Lower lobe of right lung (tissue), 2 donors: ENCODE data around the gene GABRB3. TPM values are rescaled to one million over a fixed set of nuclear protein-coding genes. Genes with fewer than 3 reads are reported as not detected.

Experiments
- ATAC-seq, 2 donors: fragments of 200-7000 bp; cut with Tn5 transposase; one replicate each; pipeline ENCODE4 v1.9.1; 2020 to 2022; ENCODE audit warnings: mild to moderate bottlenecking in 2 of 2, moderate library complexity in 2 of 2
- DNase-seq: peaks from one replicate; pipeline ENCODE4 v3.0.0-alpha.2; 2020
- H3K27ac ChIP-seq: fragments of 200-600 bp; one replicate; pipeline ENCODE4 v1.8.0; 2022
- H3K27me3 ChIP-seq: fragments of 200-600 bp; one replicate; pipeline ENCODE4 v1.8.0; 2022; ENCODE audit warnings: low read depth
- H3K36me3 ChIP-seq: fragments of 200-600 bp; one replicate; pipeline ENCODE4 v1.8.0; 2022; ENCODE audit warnings: mild to moderate bottlenecking
- H3K4me1 ChIP-seq: fragments of 200-600 bp; one replicate; pipeline ENCODE4 v1.8.0; 2022
- H3K4me3 ChIP-seq: fragments of 200-600 bp; one replicate; pipeline ENCODE4 v1.8.0; 2022; ENCODE audit warnings: mild to moderate bottlenecking
- H3K9me3 ChIP-seq: fragments of 200-600 bp; one replicate; pipeline ENCODE4 v1.8.0; 2022
- CTCF ChIP-seq: fragments of 200-600 bp; IDR thresholded peaks from one replicate; pipeline ENCODE4 v1.8.0; 2022; ENCODE audit warnings: antibody characterized with exemption, mild to moderate bottlenecking
- intact Hi-C: fragments of 100-400 bp; cut with DNase I; formaldehyde crosslinking; loops from one replicate; pipeline ENCODE4 v1.11.0; 2022
- total RNA-seq: library from RNA; stranded (reverse); fragmentation: NEBNext Ultra II Directional; extraction: Animal tissue kit (Norgen Biotek cat#: 25700); gene quantifications from one replicate; pipeline ENCODE4 v1.2.1, GENCODE V29; 2021
- donor health status: DM: no; HTN: yes; CAD: no; lungs with severe emphysema.

Gene GABRB3
- total RNA-seq, 1 donor from 2014 or later: 5.5 TPM

GRCh38 chr15:26614734-26615133 lies 158.1 kb downstream of the GABRB3 start:
- DNase-seq (no peak), ATAC-seq (no peak)
- TF ChIP-seq CTCF: no peak
- Histone ChIP-seq H3K27ac (no peak overlapping the region), H3K9me3 (no peaks in the 10 kb centered on the region), H3K36me3 (no peaks in the 10 kb centered on the region), H3K4me1 (no peaks in the 10 kb centered on the region), H3K4me3 (no peak overlapping the region), H3K27me3 (no peaks in the 10 kb centered on the region)
- intact Hi-C loops: no loop called here

DNA sequence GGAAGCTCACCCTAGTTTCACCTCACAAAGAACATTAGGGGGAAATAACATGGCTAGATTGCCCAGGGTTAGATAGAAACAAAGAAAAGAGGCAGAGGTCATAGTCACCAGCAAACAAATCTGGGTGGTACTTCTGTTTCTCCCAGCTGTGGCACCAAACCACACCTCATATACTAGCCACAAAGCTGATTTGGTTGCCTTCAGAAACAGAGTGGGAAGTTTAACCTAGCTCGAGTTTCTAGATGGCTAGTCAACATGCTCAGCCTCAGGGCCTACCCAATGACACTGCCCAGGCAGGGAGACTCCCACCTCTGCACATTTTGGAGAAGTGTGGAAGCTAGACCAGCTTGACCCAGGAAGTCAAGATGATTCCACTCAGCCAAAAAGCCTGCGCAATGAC lies 174.2 kb downstream of the GABRB3 start:
- Histone ChIP-seq H3K4me3 (no peak overlapping the region), H3K27ac (no peak overlapping the region), H3K27me3 (no peaks in the 10 kb centered on the region), H3K36me3 (no peaks in the 10 kb centered on the region), H3K4me1 (no peaks in the 10 kb centered on the region), H3K9me3 (peaks cover 19% of the 10 kb centered on the region)
- intact Hi-C loops: no loop called here
- no peak for TF ChIP-seq CTCF
- ATAC-seq (no peak), DNase-seq (no peak)

DNA sequence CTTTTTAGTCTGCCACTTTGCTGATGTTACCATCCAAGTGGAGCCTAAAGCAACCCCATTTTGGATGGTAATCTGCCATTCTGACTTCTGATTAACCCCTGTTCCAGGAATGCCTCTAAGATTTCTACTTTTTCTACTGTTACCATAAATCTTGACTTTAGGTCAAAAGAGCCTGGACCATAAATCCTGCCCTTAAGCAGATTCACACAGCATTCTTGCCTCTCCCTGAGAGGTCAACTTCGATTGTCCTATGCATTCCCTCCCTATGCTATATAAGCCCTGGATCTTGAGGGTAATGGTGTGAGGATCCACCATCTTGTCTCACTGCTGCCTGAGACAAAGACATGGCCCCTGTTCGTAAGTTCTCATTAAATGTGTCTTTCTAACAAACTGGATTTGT lies 177.3 kb downstream of the GABRB3 start:
- DNase-seq (no peak), ATAC-seq (no peak)
- no peaks in the 10 kb centered on the region for H3K27me3 ChIP-seq
- peaks cover 16% of the 10 kb centered on the region for H3K9me3 ChIP-seq
- intact Hi-C loops: no loop called here
- H3K4me1 ChIP-seq: no peaks in the 10 kb centered on the region
- no peak for TF ChIP-seq CTCF
- no peak overlapping the region for H3K27ac ChIP-seq
- H3K36me3 ChIP-seq: no peaks in the 10 kb centered on the region
- no peak overlapping the region for H3K4me3 ChIP-seq

- Histone ChIP-seq H3K27ac (no peak overlapping the region), H3K27me3 (no peaks in the 10 kb centered on the region), H3K4me1 (no peaks in the 10 kb centered on the region), H3K4me3 (no peak overlapping the region), H3K36me3 (no peaks in the 10 kb centered on the region), H3K9me3 (peaks cover 5% of the 10 kb centered on the region)
- ATAC-seq: no peak
- DNase-seq: no peak
- intact Hi-C loops: no loop called here
- no peak for TF ChIP-seq CTCF
These were observed 182.2 kb downstream of the GABRB3 start for GRCh38 chr15:26590676-26591075.

GRCh38 chr15:26582840-26583239 lies 190.0 kb downstream of the GABRB3 start:
- no peaks in the 10 kb centered on the region for H3K4me1 ChIP-seq
- ATAC-seq (no peak), DNase-seq (no peak)
- no peak overlapping the region for H3K27ac ChIP-seq
- no peak for TF ChIP-seq CTCF
- H3K4me3 ChIP-seq: no peak overlapping the region
- intact Hi-C loops: no loop called here
- no peaks in the 10 kb centered on the region for H3K36me3 ChIP-seq
- no peaks in the 10 kb centered on the region for H3K27me3 ChIP-seq
- no peaks in the 10 kb centered on the region for H3K9me3 ChIP-seq

- H3K36me3 ChIP-seq: no peaks in the 10 kb centered on the region
- no peak overlapping the region for H3K27ac ChIP-seq
- DNase-seq (no peak), ATAC-seq (no peak)
- H3K9me3 ChIP-seq: no peaks in the 10 kb centered on the region
- no peaks in the 10 kb centered on the region for H3K4me1 ChIP-seq
- intact Hi-C loops: no loop called here
- no peak overlapping the region for H3K4me3 ChIP-seq
- no peaks in the 10 kb centered on the region for H3K27me3 ChIP-seq
- no peak for TF ChIP-seq CTCF
These were observed 191.9 kb downstream of the GABRB3 start for GRCh38 chr15:26580943-26581342.
